CD14-positive monocyte (primary cell): ENCODE results near the gene C4orf54. TPM values are rescaled to one million over a fixed set of nuclear protein-coding genes. Genes with fewer than 3 reads are reported as not detected.

Source experiments
- DNase-seq, 3 donors: peaks; one replicate each; pipeline ENCODE4 v3.0.0-alpha.2; 2011 to 2022
- H2AFZ ChIP-seq: 2 replicates; pipeline ENCODE4 v1.6.0; 2012; ENCODE audit warnings: mild to moderate bottlenecking, low read depth, low read length, inconsistent platforms; ENCODE audit not compliant: insufficient read depth, poor library complexity, severe bottlenecking
- H3K27ac ChIP-seq, 2 donors: 1 replicate in 1 of 2; 2 replicates in 1 of 2; pipeline ENCODE4 v1.5.1; 2012 to 2013; ENCODE audit warnings: low read length in 2 of 2, control low read depth in 1 of 2, inconsistent platforms in 1 of 2, low read depth in 1 of 2, mild to moderate bottlenecking in 1 of 2
- H3K27me3 ChIP-seq, 2 donors: one replicate each; pipeline versions ENCODE4 v1.6.0 to v1.6.1; 2011 to 2013; ENCODE audit warnings: low read length in 2 of 2; ENCODE audit not compliant: control insufficient read depth in 2 of 2, insufficient read depth in 2 of 2
- H3K36me3 ChIP-seq, 2 donors: replicated peaks in 1 of 2; 1 replicate in 1 of 2; 2 replicates in 1 of 2; pipeline versions ENCODE4 v1.5.1 to v1.6.1; 2012 to 2013; ENCODE audit warnings: low read length in 2 of 2, control low read depth in 1 of 2, inconsistent platforms in 1 of 2, mild to moderate bottlenecking in 1 of 2; ENCODE audit not compliant: insufficient read depth in 2 of 2, control insufficient read depth in 1 of 2
- H3K4me1 ChIP-seq, 2 donors: 1 replicate in 1 of 2; 2 replicates in 1 of 2; pipeline versions ENCODE4 v1.5.1 to v1.6.1; 2012 to 2013; ENCODE audit warnings: low read length in 2 of 2, control low read depth in 1 of 2, inconsistent platforms in 1 of 2, mild to moderate bottlenecking in 1 of 2, moderate library complexity in 1 of 2; ENCODE audit not compliant: insufficient read depth in 2 of 2, control insufficient read depth in 1 of 2
- H3K4me2 ChIP-seq: replicated peaks from 2 replicates; pipeline ENCODE3; 2012; ENCODE audit warnings: low read length, moderate library complexity, mild to moderate bottlenecking; ENCODE audit not compliant: poor library complexity, severe bottlenecking; ENCODE audit errors: extremely low read depth
- H3K4me3 ChIP-seq, 3 experiments: fragments of 200-600 bp in 1 of 3; sonication (generic) in 1 of 3; replicated peaks in 1 of 3; 1 replicate in 2 of 3; 2 replicates in 1 of 3; pipeline ENCODE4 v1.5.1; 2011 to 2013; ENCODE audit warnings: low read length in 3 of 3, mild to moderate bottlenecking in 3 of 3, control low read depth in 2 of 3, low read depth in 2 of 3, inconsistent platforms in 1 of 3, moderate library complexity in 1 of 3
- H3K79me2 ChIP-seq: 2 replicates; pipeline ENCODE4 v1.6.0; 2012; ENCODE audit warnings: mild to moderate bottlenecking, control low read depth, inconsistent platforms, low read length, moderate library complexity; ENCODE audit not compliant: insufficient read depth
- H3K9ac ChIP-seq: 2 replicates; pipeline ENCODE4 v1.6.0; 2017; ENCODE audit warnings: low read length, mild to moderate bottlenecking; ENCODE audit not compliant: insufficient read depth, poor library complexity, severe bottlenecking
- H3K9me3 ChIP-seq, 2 donors: replicated peaks in 1 of 2; 1 replicate in 1 of 2; 2 replicates in 1 of 2; pipeline versions ENCODE4 v1.5.1 to v1.6.1; 2012 to 2013; ENCODE audit warnings: low read length in 2 of 2, control low read depth in 1 of 2; ENCODE audit not compliant: control insufficient read depth in 1 of 2, insufficient read depth in 1 of 2
- H4K20me1 ChIP-seq: 2 replicates; pipeline ENCODE4 v1.6.0; 2012; ENCODE audit warnings: mild to moderate bottlenecking, low read length, control low read depth, moderate library complexity; ENCODE audit not compliant: insufficient read depth
- H3K27ac Mint-ChIP-seq, 7 donors: one replicate each; pipeline ENCODE4 v1.8.0; 2020; ENCODE audit warnings: mild to moderate bottlenecking in 7 of 7, mixed read lengths in 7 of 7, moderate library complexity in 6 of 7, inconsistent platforms in 2 of 7
- H3K27me3 Mint-ChIP-seq, 3 donors: one replicate each; pipeline ENCODE4 v1.8.0; 2021 to 2022; ENCODE audit warnings: low read depth in 3 of 3, mild to moderate bottlenecking in 3 of 3, mixed read lengths in 3 of 3, moderate library complexity in 3 of 3, inconsistent platforms in 1 of 3
- H3K36me3 Mint-ChIP-seq, 2 donors: one replicate each; pipeline ENCODE4 v1.8.0; 2020; ENCODE audit warnings: mixed read lengths in 2 of 2, inconsistent platforms in 1 of 2, mild to moderate bottlenecking in 1 of 2
- H3K4me1 Mint-ChIP-seq: one replicate; pipeline ENCODE4 v1.8.0; 2020; ENCODE audit warnings: mild to moderate bottlenecking, mixed read lengths
- H3K4me3 Mint-ChIP-seq, 2 donors: one replicate each; pipeline ENCODE4 v1.8.0; 2020; ENCODE audit warnings: mild to moderate bottlenecking in 2 of 2, mixed read lengths in 2 of 2, moderate library complexity in 1 of 2
- H3K9me3 Mint-ChIP-seq, 7 donors: one replicate each; pipeline ENCODE4 v1.8.0; 2020 to 2022; ENCODE audit warnings: mixed read lengths in 7 of 7, mild to moderate bottlenecking in 6 of 7, moderate library complexity in 6 of 7, inconsistent platforms in 2 of 7
- intact Hi-C, 2 donors: fragments of 100-400 bp; cut with micrococcal nuclease; formaldehyde crosslinking; loops; one replicate each; pipeline versions ENCODE4 v1.15.0 to v1.15.1; 2023
- polyA plus RNA-seq, 3 donors: library from polyadenylated mRNA; depleted of rRNA in 1 of 3; unstranded in 2 of 3; stranded (reverse) in 1 of 3; fragments of 300-500 nt in 2 of 3; fragments of >200 nt in 1 of 3; fragmentation: Illumina TruSeq in 2 of 3; gene quantifications; 1 replicate in 2 of 3; 2 replicates in 1 of 3; pipeline ENCODE4 v1.2.3, GENCODE V29; 2012 to 2021
- TF ChIP-seq, protein P1 (sequence below): fragments of 200-600 bp; IDR thresholded peaks from one replicate; pipeline ENCODE4 v1.8.0; 2022; ENCODE audit warnings: antibody characterized with exemption, mild to moderate bottlenecking

C4orf54 gene
- polyA plus RNA-seq, 3 donors, result not detected

DNA sequence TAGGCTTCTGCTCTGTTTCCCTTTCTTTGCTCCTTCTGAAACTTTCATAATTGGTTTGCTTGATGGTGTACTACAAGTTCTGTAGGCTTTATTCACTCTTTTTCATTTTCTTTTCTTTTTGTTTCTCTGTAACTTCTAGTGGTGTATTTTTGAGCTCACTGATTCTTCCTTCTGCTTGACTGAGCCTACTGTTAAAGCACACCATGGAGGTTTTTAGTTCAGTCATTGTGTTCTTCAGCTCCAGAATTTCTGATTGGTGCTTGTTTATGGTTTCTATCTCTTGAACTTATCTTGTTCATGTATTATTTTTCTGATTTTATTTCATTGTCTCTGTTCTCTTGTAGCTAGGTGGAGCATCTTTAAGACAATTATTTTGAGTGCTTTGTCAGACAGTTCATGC lies 33.4 kb upstream of the C4orf54 start:
- Mint-ChIP-seq H3K4me3 (no peak overlapping the region), H3K36me3 (no peaks in the 10 kb centered on the region), H3K4me1 (no peaks in the 10 kb centered on the region), H3K27ac (no peak overlapping the region), H3K27me3 (no peaks in the 10 kb centered on the region), H3K9me3 (peaks cover 3 to 19% (median 8%) of the 10 kb centered on the region in 7 donors)
- intact Hi-C loops, result no loop called here
- DNase-seq, result no peak
- TF ChIP-seq, protein P1, sequence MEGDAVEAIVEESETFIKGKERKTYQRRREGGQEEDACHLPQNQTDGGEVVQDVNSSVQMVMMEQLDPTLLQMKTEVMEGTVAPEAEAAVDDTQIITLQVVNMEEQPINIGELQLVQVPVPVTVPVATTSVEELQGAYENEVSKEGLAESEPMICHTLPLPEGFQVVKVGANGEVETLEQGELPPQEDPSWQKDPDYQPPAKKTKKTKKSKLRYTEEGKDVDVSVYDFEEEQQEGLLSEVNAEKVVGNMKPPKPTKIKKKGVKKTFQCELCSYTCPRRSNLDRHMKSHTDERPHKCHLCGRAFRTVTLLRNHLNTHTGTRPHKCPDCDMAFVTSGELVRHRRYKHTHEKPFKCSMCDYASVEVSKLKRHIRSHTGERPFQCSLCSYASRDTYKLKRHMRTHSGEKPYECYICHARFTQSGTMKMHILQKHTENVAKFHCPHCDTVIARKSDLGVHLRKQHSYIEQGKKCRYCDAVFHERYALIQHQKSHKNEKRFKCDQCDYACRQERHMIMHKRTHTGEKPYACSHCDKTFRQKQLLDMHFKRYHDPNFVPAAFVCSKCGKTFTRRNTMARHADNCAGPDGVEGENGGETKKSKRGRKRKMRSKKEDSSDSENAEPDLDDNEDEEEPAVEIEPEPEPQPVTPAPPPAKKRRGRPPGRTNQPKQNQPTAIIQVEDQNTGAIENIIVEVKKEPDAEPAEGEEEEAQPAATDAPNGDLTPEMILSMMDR, result no peak
- Histone ChIP-seq H3K4me3 (no peak overlapping the region), H3K4me1 (no peaks in the 10 kb centered on the region), H3K9ac (no peak overlapping the region), H3K27me3 (no peaks in the 10 kb centered on the region), H3K9me3 (peaks cover 0 to 8% of the 10 kb centered on the region in 2 donors), H2AFZ (no peak overlapping the region), H3K27ac (no peak overlapping the region), H4K20me1 (no peaks in the 10 kb centered on the region), H3K79me2 (no peaks in the 10 kb centered on the region), H3K36me3 (no peaks in the 10 kb centered on the region), H3K4me2 (no peak overlapping the region)

DNA sequence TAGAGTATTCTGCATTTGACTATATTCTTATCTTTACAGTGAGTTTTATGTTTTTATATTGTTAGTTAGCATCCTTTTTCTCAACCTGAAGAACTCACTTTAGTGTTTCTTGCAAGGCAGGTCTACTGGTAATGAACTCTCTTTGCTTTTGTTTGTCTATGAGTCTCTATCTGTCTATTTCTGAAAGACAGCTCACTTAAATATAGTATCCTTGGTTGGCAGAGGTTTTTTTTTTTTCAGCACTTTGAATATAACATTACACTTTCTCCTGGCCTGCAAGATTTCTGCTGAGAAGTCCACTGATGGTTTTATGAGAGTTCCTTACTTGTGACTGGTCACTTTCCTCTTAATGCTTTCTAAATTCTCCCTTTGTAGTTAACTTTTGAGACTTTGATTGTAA lies 32.8 kb upstream of the C4orf54 start:
- H3K9ac ChIP-seq, result no peak overlapping the region
- no peak overlapping the region for H3K4me2 ChIP-seq
- peaks cover 0 to 10% of the 10 kb centered on the region in 2 donors for H3K9me3 ChIP-seq
- H3K27me3 ChIP-seq, result no peaks in the 10 kb centered on the region
- Mint-ChIP-seq H3K36me3 (no peaks in the 10 kb centered on the region), H3K4me3 (no peak overlapping the region), H3K27ac (no peak overlapping the region), H3K27me3 (no peaks in the 10 kb centered on the region), H3K4me1 (no peaks in the 10 kb centered on the region), H3K9me3 (peaks cover 3 to 19% (median 10%) of the 10 kb centered on the region in 7 donors)
- H3K4me3 ChIP-seq, result no peak overlapping the region
- no peaks in the 10 kb centered on the region for H3K4me1 ChIP-seq
- TF ChIP-seq, protein P1, result no peak
- H3K79me2 ChIP-seq, result no peaks in the 10 kb centered on the region
- H3K36me3 ChIP-seq, result no peaks in the 10 kb centered on the region
- no peaks in the 10 kb centered on the region for H4K20me1 ChIP-seq
- intact Hi-C loops, result no loop called here
- no peak overlapping the region for H3K27ac ChIP-seq
- H2AFZ ChIP-seq, result no peak overlapping the region
- no peak for DNase-seq
